Measurements from ENCODE around the gene PGAM2.

DNA sequence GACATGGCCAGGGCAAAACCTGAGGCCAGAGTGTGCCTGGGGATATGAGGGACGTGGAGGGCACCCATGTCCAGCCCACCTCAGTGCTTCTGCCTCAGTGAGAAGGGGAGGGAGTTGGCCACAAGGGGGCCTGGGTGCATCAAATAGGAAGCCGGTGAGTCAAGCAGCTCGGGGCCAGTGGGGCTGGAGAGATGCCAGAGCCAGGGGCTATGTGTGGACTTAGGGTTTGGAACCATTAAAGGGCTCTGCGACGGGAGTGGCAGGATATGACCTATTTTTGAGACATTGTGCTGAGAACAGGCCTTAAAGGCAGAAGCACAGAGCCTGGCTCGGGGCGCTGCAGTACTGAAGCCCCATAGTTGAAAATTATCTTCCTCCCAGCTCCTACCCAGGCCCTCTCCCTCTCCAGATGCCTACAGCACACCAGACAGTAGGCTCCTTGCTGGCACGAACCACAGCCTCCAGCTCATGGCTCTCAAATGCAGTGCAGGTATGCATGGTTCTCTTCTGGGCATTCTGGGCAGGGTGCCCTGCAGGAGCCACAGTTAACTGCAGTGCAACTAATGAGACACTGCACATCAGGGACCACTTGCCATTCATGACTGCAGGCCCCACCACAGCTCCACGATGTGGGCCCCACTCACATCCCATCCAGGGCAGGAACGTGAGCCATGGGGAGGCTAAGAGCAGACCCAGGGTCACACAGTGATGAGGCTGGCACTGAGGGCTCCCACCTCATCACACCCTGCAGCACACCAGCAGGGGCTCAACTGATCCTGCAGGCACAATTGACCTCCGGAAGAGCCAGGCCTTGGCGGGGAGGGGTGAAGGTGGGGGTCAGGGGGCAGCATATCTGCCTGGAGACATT, 7.2 kb upstream of the PGAM2 start:
- TF ChIP-seq, protein P1, sequence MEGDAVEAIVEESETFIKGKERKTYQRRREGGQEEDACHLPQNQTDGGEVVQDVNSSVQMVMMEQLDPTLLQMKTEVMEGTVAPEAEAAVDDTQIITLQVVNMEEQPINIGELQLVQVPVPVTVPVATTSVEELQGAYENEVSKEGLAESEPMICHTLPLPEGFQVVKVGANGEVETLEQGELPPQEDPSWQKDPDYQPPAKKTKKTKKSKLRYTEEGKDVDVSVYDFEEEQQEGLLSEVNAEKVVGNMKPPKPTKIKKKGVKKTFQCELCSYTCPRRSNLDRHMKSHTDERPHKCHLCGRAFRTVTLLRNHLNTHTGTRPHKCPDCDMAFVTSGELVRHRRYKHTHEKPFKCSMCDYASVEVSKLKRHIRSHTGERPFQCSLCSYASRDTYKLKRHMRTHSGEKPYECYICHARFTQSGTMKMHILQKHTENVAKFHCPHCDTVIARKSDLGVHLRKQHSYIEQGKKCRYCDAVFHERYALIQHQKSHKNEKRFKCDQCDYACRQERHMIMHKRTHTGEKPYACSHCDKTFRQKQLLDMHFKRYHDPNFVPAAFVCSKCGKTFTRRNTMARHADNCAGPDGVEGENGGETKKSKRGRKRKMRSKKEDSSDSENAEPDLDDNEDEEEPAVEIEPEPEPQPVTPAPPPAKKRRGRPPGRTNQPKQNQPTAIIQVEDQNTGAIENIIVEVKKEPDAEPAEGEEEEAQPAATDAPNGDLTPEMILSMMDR (conservative IDR thresholded peaks at IDR 0.05 in 1 of 2, IDR thresholded peaks at IDR 0.05 in 1 of 2; ENCODE audit: extremely low read depth in 1 of 2, insufficient read depth in 1 of 2, low read depth in 1 of 2, low read length in 2 of 2) = peak; percentile 75 to 76
- TF ChIP-seq EZH2 (IDR thresholded peaks at IDR 0.05; ENCODE audit: borderline replicate concordance, low read length) = no peak
